Measurements from ENCODE around the gene TMEM255B. TPM values are rescaled to one million over a fixed set of nuclear protein-coding genes. Genes with fewer than 3 reads are reported as not detected.

The TMEM255B gene
- total RNA-seq, 4 donors from 2014 or later: 0.26 to 3.8 (median 1.7) TPM

- WGBS: 95% methylated on average over 5 of the region's 5 CpGs
- no peak for DNase-seq (ENCODE audit: low spot score in 2 of 2)
- Histone ChIP-seq H3K9me3 (no peaks in the 10 kb centered on the region), H3K27ac (no peak overlapping the region), H3K4me1 (peaks cover 2% of the 10 kb centered on the region), H3K36me3 (no peaks in the 10 kb centered on the region), H3K27me3 (peaks cover 8% of the 10 kb centered on the region), H3K4me3 (no peak overlapping the region)
- TF ChIP-seq POLR2AphosphoS5 (IDR thresholded peaks at IDR 0.05): no peak
- no peak for TF ChIP-seq EP300 (IDR thresholded peaks at IDR 0.05)
- no peak for TF ChIP-seq CTCF (IDR thresholded peaks at IDR 0.05)
- no peak for TF ChIP-seq POLR2A (IDR thresholded peaks at IDR 0.05)
Observed at GRCh38 chr13:113770937-113771336, 11.9 kb downstream of the TMEM255B start.

DNA sequence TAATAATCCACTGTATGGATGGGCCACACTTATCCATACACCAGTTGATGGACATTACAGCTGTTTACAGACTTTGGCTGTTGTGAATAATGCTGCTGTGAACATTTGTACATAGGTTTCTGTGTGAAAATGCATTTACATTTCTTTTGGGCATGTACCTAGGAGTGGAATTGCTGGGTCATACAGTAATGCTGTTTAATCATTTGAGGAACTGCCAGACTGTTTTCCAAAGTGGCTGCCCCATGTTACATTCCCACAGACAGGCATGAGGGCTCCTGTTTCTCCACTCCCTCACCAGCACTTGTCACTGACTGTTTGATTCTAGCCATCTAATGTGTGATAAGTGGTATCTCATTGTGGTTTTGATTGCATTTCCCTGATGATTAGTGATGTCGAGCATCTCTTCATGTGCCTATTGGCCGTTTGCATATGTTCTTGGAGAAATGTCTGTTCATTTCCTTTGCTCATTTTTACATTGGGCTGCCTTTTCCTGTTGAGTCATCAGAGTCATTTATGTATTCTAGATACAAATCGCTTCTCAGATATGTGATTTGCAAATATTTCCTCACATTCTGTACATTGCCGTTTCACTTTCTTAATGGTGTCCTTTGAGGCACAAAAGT lies 12.8 kb downstream of the TMEM255B start:
- Histone ChIP-seq H3K4me3 (no peak overlapping the region), H3K27ac (no peak overlapping the region), H3K9me3 (no peaks in the 10 kb centered on the region), H3K36me3 (no peaks in the 10 kb centered on the region), H3K4me1 (no peaks in the 10 kb centered on the region), H3K27me3 (peaks cover 17% of the 10 kb centered on the region)
- WGBS: 68% methylated on average over 4 of the region's 4 CpGs
- TF ChIP-seq POLR2AphosphoS5 (IDR thresholded peaks at IDR 0.05) (no peak), EP300 (IDR thresholded peaks at IDR 0.05) (no peak), POLR2A (IDR thresholded peaks at IDR 0.05) (no peak), CTCF (IDR thresholded peaks at IDR 0.05) (no peak)
- DNase-seq (ENCODE audit: low spot score in 2 of 2): no peak

GRCh38 chr13:113774177-113775107 lies 15.4 kb downstream of the TMEM255B start:
- H3K4me1 ChIP-seq: no peaks in the 10 kb centered on the region
- no peaks in the 10 kb centered on the region for H3K36me3 ChIP-seq
- TF ChIP-seq EP300 (IDR thresholded peaks at IDR 0.05) (no peak), POLR2A (IDR thresholded peaks at IDR 0.05) (no peak), CTCF (IDR thresholded peaks at IDR 0.05) (no peak), POLR2AphosphoS5 (IDR thresholded peaks at IDR 0.05) (no peak)
- H3K27ac ChIP-seq: no peak overlapping the region
- no peak for DNase-seq (ENCODE audit: low spot score in 2 of 2)
- peaks cover 30% of the 10 kb centered on the region for H3K27me3 ChIP-seq
- H3K4me3 ChIP-seq: no peak overlapping the region
- no peaks in the 10 kb centered on the region for H3K9me3 ChIP-seq
- 71% methylated on average over 9 of the region's 9 CpGs for WGBS

DNA sequence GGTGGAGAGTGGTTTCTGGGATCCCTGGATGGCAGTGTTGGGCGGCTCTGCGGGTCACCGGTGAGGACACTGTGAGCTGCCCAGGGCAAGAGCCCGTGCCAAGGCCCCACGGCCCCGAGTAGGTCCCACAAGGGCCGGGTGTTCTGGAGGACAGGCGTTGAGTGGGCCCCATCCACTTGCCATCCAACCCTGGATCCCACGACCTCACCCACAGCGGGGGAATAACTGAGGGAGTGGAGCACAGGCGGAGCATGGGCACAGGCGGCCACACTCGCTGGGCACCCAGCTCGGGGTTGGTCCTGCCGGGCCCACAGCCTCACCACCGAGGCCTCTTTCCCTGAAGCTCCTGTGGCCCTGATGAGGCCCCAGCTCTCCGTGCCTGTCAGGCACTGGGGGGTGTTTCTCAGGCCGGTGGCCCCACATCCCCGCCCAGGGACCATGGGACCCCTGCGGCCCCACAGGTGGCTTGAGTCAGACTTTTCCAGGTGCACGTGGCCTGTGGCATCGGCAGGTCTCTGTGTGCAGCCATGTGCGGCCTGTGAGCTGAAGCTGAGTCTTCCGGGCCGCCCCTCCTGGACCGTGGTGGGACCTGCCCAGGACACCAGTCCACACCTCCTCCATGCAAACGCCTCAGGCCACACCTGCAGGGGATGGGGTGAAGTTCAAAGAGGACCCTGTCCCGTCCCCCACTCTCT lies 16.6 kb downstream of the TMEM255B start:
- Histone ChIP-seq H3K36me3 (no peaks in the 10 kb centered on the region), H3K27ac (no peak overlapping the region), H3K27me3 (peaks cover 30% of the 10 kb centered on the region), H3K9me3 (no peaks in the 10 kb centered on the region), H3K4me1 (no peaks in the 10 kb centered on the region), H3K4me3 (no peak overlapping the region)
- 94% methylated on average over 15 of the region's 28 CpGs for WGBS
- DNase-seq (ENCODE audit: low spot score in 2 of 2): no peak
- no peak for TF ChIP-seq EP300 (IDR thresholded peaks at IDR 0.05)
- TF ChIP-seq POLR2A (IDR thresholded peaks at IDR 0.05): no peak
- TF ChIP-seq CTCF (IDR thresholded peaks at IDR 0.05): no peak
- no peak for TF ChIP-seq POLR2AphosphoS5 (IDR thresholded peaks at IDR 0.05)
